H1 (cell line): ENCODE measurements around the gene SLC1A7.

ENCODE experiments used
- ATF3 ChIP-seq: IDR thresholded peaks from 2 replicates; pipeline ENCODE4 v1.6.1; 2011; ENCODE audit warnings: low read depth, mild to moderate bottlenecking, low read length; ENCODE audit not compliant: insufficient read depth
- BRCA1 ChIP-seq: IDR thresholded peaks from 2 replicates; pipeline ENCODE4 v1.6.1; 2012; ENCODE audit warnings: low read depth, low read length, improper control_type of control experiment
- CEBPB ChIP-seq: IDR thresholded peaks from 2 replicates; pipeline ENCODE4 v1.6.1; 2012; ENCODE audit warnings: low read depth, low read length
- CTCF ChIP-seq, 3 experiments: IDR thresholded peaks; 1 replicate in 2 of 3; 2 replicates in 1 of 3; pipeline versions ENCODE4 v1.5.1 to v1.6.1; 2011; ENCODE audit warnings: low read length in 3 of 3, mild to moderate bottlenecking in 3 of 3, inconsistent platforms in 2 of 3, low read depth in 1 of 3, moderate library complexity in 1 of 3; ENCODE audit not compliant: insufficient read depth in 1 of 3; ENCODE audit errors: control extremely low read depth in 1 of 3
- EP300 ChIP-seq, 2 experiments: IDR thresholded peaks; 1 replicate in 1 of 2; 2 replicates in 1 of 2; pipeline ENCODE4 v1.6.1; 2011 to 2012; ENCODE audit warnings: low read depth in 2 of 2, low read length in 2 of 2, mild to moderate bottlenecking in 2 of 2, borderline replicate concordance in 1 of 2, inconsistent platforms in 1 of 2, moderate library complexity in 1 of 2
- EZH2 ChIP-seq: fragments of 200-600 bp; sonication (generic); IDR thresholded peaks from 2 replicates; pipeline ENCODE4 v1.7.1; 2012; ENCODE audit warnings: low read depth, mild to moderate bottlenecking, moderate library complexity, low read length, inconsistent platforms; ENCODE audit not compliant: severe bottlenecking
- HDAC6 ChIP-seq: IDR thresholded peaks from one replicate; pipeline ENCODE4 v1.7.1; 2012; ENCODE audit warnings: low read depth, mild to moderate bottlenecking, inconsistent platforms, low read length, moderate library complexity
- MAX ChIP-seq: IDR thresholded peaks from 2 replicates; pipeline ENCODE4 v1.6.1; 2012; ENCODE audit warnings: inconsistent platforms
- POLR2A ChIP-seq, 2 experiments: IDR thresholded peaks; 1 replicate in 1 of 2; 2 replicates in 1 of 2; pipeline ENCODE4 v1.6.1; 2011; ENCODE audit warnings: low read depth in 2 of 2, low read length in 2 of 2, mild to moderate bottlenecking in 2 of 2; ENCODE audit errors: control extremely low read depth in 1 of 2
- POLR2AphosphoS5 ChIP-seq: IDR thresholded peaks from 2 replicates; pipeline ENCODE4 v1.6.1; 2011; ENCODE audit warnings: low read depth, low read length
- RAD21 ChIP-seq, 2 experiments: IDR thresholded peaks in 1 of 2; conservative IDR thresholded peaks in 1 of 2; 2 replicates each; pipeline ENCODE4 v1.6.1; 2011; ENCODE audit warnings: low read depth in 2 of 2, low read length in 2 of 2, improper control_type of control experiment in 1 of 2, inconsistent platforms in 1 of 2, mild to moderate bottlenecking in 1 of 2, moderate library complexity in 1 of 2
- RXRA ChIP-seq: IDR thresholded peaks from 2 replicates; pipeline ENCODE4 v1.6.1; 2011; ENCODE audit warnings: low read depth, mild to moderate bottlenecking, low read length, moderate library complexity; ENCODE audit not compliant: insufficient read depth
- SP1 ChIP-seq: IDR thresholded peaks from 2 replicates; pipeline ENCODE4 v1.6.1; 2011; ENCODE audit warnings: low read depth, low read length
- TAF1 ChIP-seq: IDR thresholded peaks from 2 replicates; pipeline ENCODE4 v1.6.1; 2011; ENCODE audit warnings: mild to moderate bottlenecking, low read depth, low read length

- TF ChIP-seq CTCF (IDR thresholded peaks at IDR 0.05; ENCODE audit: control extremely low read depth in 1 of 3, insufficient read depth in 1 of 3, low read depth in 1 of 3, low read length in 3 of 3) (no peak), ATF3 (no peak), POLR2A (IDR thresholded peaks at IDR 0.05; ENCODE audit: control extremely low read depth in 1 of 2, low read depth in 2 of 2, low read length in 2 of 2) (no peak), MAX (no peak), POLR2AphosphoS5 (no peak), EP300 (IDR thresholded peaks at IDR 0.05; ENCODE audit: borderline replicate concordance in 1 of 2, low read depth in 2 of 2, low read length in 2 of 2) (no peak), CEBPB (no peak), RAD21 (IDR thresholded peaks at IDR 0.05 in 1 of 2, conservative IDR thresholded peaks at IDR 0.05 in 1 of 2; ENCODE audit: low read depth in 2 of 2, low read length in 2 of 2) (no peak), EZH2 (no peak), BRCA1 (no peak), TAF1 (no peak), HDAC6 (no peak), SP1 (no peak), RXRA (no peak)
These were observed 48.5 kb downstream of the SLC1A7 start for GRCh38 chr1:53093778-53094532.
